SJCRH30 (cell line): Measurements from ENCODE around the gene FCN1. TPM values are rescaled to one million over a fixed set of nuclear protein-coding genes. Genes with fewer than 3 reads are reported as not detected.

Experiments used
- DNase-seq, 2 experiments: peaks; one replicate each; pipeline ENCODE4 v3.0.0-alpha.2; 2015 to 2020
- H3K27ac ChIP-seq: fragments of 250-450 bp; sonication (Bioruptor Pico); 2 replicates; pipeline ENCODE4 v1.5.1; 2020; ENCODE audit warnings: mild to moderate bottlenecking, moderate library complexity
- H3K27me3 ChIP-seq: fragments of 250-450 bp; sonication (Bioruptor Pico); 2 replicates; pipeline ENCODE4 v1.5.1; 2020; ENCODE audit warnings: mild to moderate bottlenecking, moderate library complexity
- H3K36me3 ChIP-seq: fragments of 250-450 bp; sonication (Bioruptor Pico); 2 replicates; pipeline ENCODE4 v1.5.1; 2020; ENCODE audit warnings: mild to moderate bottlenecking, moderate library complexity
- H3K4me1 ChIP-seq: fragments of 250-450 bp; sonication (Bioruptor Pico); 2 replicates; pipeline ENCODE4 v1.5.1; 2020; ENCODE audit warnings: mild to moderate bottlenecking, moderate library complexity
- H3K4me3 ChIP-seq: fragments of 250-450 bp; sonication (Bioruptor Pico); 2 replicates; pipeline ENCODE4 v1.5.1; 2020; ENCODE audit warnings: mild to moderate bottlenecking, moderate library complexity
- H3K9me3 ChIP-seq: fragments of 250-450 bp; sonication (Bioruptor Pico); replicated peaks from 2 replicates; pipeline ENCODE4 v1.5.1; 2020; ENCODE audit warnings: mild to moderate bottlenecking, moderate library complexity
- total RNA-seq: library from RNA; depleted of rRNA; stranded (reverse); fragments of >200 nt; shearing (Covaris generic); gene quantifications from 2 replicates; pipeline ENCODE4 v1.2.3, GENCODE V29; 2014

FCN1 gene
- total RNA-seq, 1 experiment from 2014 or later = not detected

GRCh38 chr9:134880484-134881312, 37.0 kb downstream of the FCN1 start, which contains the start of gene FCN2:
Gene FCN2 (plus strand): TSS chr9:134880810. CDS start chr9:134880822, 12 bp downstream.
- no peak within 1 kb of the TSS for H3K27ac ChIP-seq
- peaks cover 15% of the 10 kb centered on the region; the same call in 1 of the 2 replicates for H3K27me3 ChIP-seq
- H3K36me3 ChIP-seq = no peaks in the 10 kb centered on the region
- no peak for DNase-seq
- H3K9me3 ChIP-seq = no peaks in the 10 kb centered on the region
- H3K4me3 ChIP-seq = no peak within 1 kb of the TSS
- H3K4me1 ChIP-seq = no peaks in the 10 kb centered on the region

GRCh38 chr9:134879664-134880483, 37.8 kb downstream of the FCN1 start:
- no peak overlapping the region for H3K27ac ChIP-seq
- peak in 1 of 2 experiments; percentile 1 for DNase-seq
- H3K27me3 ChIP-seq = peaks cover 15% of the 10 kb centered on the region; the same call in 1 of the 2 replicates
- H3K4me3 ChIP-seq = no peak overlapping the region
- no peaks in the 10 kb centered on the region for H3K4me1 ChIP-seq
- no peaks in the 10 kb centered on the region for H3K9me3 ChIP-seq
- no peaks in the 10 kb centered on the region for H3K36me3 ChIP-seq

GRCh38 chr9:134877541-134877940, 40.2 kb downstream of the FCN1 start:
- DNase-seq = no peak
- Histone ChIP-seq H3K27ac (no peak overlapping the region), H3K4me3 (no peak overlapping the region), H3K4me1 (no peaks in the 10 kb centered on the region), H3K9me3 (no peaks in the 10 kb centered on the region), H3K36me3 (no peaks in the 10 kb centered on the region), H3K27me3 (peaks cover 15% of the 10 kb centered on the region; the same call in 1 of the 2 replicates)

- no peak overlapping the region for H3K27ac ChIP-seq
- no peaks in the 10 kb centered on the region for H3K36me3 ChIP-seq
- no peaks in the 10 kb centered on the region for H3K9me3 ChIP-seq
- no peak overlapping the region for H3K4me3 ChIP-seq
- peaks cover 3% of the 10 kb centered on the region; the same call in 1 of the 2 replicates for H3K4me1 ChIP-seq
- peaks cover 15% of the 10 kb centered on the region; the same call in 1 of the 2 replicates for H3K27me3 ChIP-seq
- DNase-seq = no peak
These were observed 42.3 kb downstream of the FCN1 start for GRCh38 chr9:134875371-134875770.

GRCh38 chr9:134872482-134873231, 45.1 kb downstream of the FCN1 start:
- Histone ChIP-seq H3K36me3 (no peaks in the 10 kb centered on the region), H3K27ac (no peak overlapping the region), H3K9me3 (no peaks in the 10 kb centered on the region), H3K27me3 (peaks cover 3% of the 10 kb centered on the region; the same call in 1 of the 2 replicates), H3K4me3 (no peak overlapping the region), H3K4me1 (peaks cover 13% of the 10 kb centered on the region)
- peak in 1 of 2 experiments; percentile 3 for DNase-seq

GRCh38 chr9:134871697-134872340, 45.9 kb downstream of the FCN1 start:
- Histone ChIP-seq H3K27me3 (no peaks in the 10 kb centered on the region), H3K4me1 (peaks cover 13% of the 10 kb centered on the region), H3K36me3 (no peaks in the 10 kb centered on the region), H3K4me3 (peak overlapping the region; percentile 6; the same call in 1 of the 2 replicates), H3K27ac (no peak overlapping the region), H3K9me3 (no peaks in the 10 kb centered on the region)
- DNase-seq = peak in 1 of 2 experiments; percentile 10

GRCh38 chr9:134870746-134871662, 46.7 kb downstream of the FCN1 start:
- H3K27ac ChIP-seq = no peak overlapping the region
- H3K4me3 ChIP-seq = peak overlapping the region; percentile 6; the same call in 1 of the 2 replicates
- H3K4me1 ChIP-seq = peaks cover 13% of the 10 kb centered on the region

GRCh38 chr9:134870301-134870694, 47.4 kb downstream of the FCN1 start:
- Histone ChIP-seq H3K4me3 (no peak overlapping the region), H3K4me1 (peaks cover 13% of the 10 kb centered on the region), H3K9me3 (no peaks in the 10 kb centered on the region), H3K27me3 (no peaks in the 10 kb centered on the region), H3K27ac (no peak overlapping the region), H3K36me3 (no peaks in the 10 kb centered on the region)
- DNase-seq = peak in 1 of 2 experiments; percentile 0

More at GRCh38 chr9:134870746-134871662, 46.7 kb downstream of the FCN1 start:
- Histone ChIP-seq H3K27me3 (no peaks in the 10 kb centered on the region), H3K9me3 (no peaks in the 10 kb centered on the region), H3K36me3 (no peaks in the 10 kb centered on the region)
- DNase-seq = peak; percentile 50 to 59

GRCh38 chr9:134869554-134870300, 48.0 kb downstream of the FCN1 start:
- DNase-seq = peak in 1 of 2 experiments; percentile 1
- no peak overlapping the region for H3K4me3 ChIP-seq
- no peaks in the 10 kb centered on the region for H3K9me3 ChIP-seq
- no peaks in the 10 kb centered on the region for H3K27me3 ChIP-seq
- no peak overlapping the region for H3K27ac ChIP-seq
- H3K36me3 ChIP-seq = no peaks in the 10 kb centered on the region
- peaks cover 13% of the 10 kb centered on the region for H3K4me1 ChIP-seq

- H3K36me3 ChIP-seq = no peaks in the 10 kb centered on the region
- H3K27ac ChIP-seq = no peak overlapping the region
- no peak overlapping the region for H3K4me3 ChIP-seq
- peak; percentile 13 to 48 for DNase-seq
- peaks cover 13% of the 10 kb centered on the region for H3K4me1 ChIP-seq
- peaks cover 4% of the 10 kb centered on the region; the same call in 1 of the 2 replicates for H3K27me3 ChIP-seq
- no peaks in the 10 kb centered on the region for H3K9me3 ChIP-seq
These were observed 48.8 kb downstream of the FCN1 start for GRCh38 chr9:134868751-134869553.

GRCh38 chr9:134867917-134868750, 49.6 kb downstream of the FCN1 start:
- no peak overlapping the region for H3K27ac ChIP-seq
- H3K4me1 ChIP-seq = peaks cover 13% of the 10 kb centered on the region
- H3K9me3 ChIP-seq = no peaks in the 10 kb centered on the region
- no peak for DNase-seq
- H3K4me3 ChIP-seq = no peak overlapping the region
- H3K36me3 ChIP-seq = no peaks in the 10 kb centered on the region
- peaks cover 4% of the 10 kb centered on the region; the same call in 1 of the 2 replicates for H3K27me3 ChIP-seq
